ENCODE measurements around the gene SPINK4. TPM values are rescaled to one million over a fixed set of nuclear protein-coding genes. Genes with fewer than 3 reads are reported as not detected.

SPINK4 gene
- total RNA-seq, 1 experiment from 2014 or later, result not detected

GRCh38 chr9:33297432-33297831 lies 57.5 kb downstream of the SPINK4 start:
- Histone ChIP-seq H3K4ac (ENCODE audit: low read depth, low read length) (no peak overlapping the region), H2BK5ac (ENCODE audit: insufficient read length, low read length) (no peak overlapping the region), H2BK20ac (ENCODE audit: low read depth, low read length, poor library complexity, severe bottlenecking) (no peak overlapping the region), H3K4me1 (ENCODE audit: insufficient read depth, low read length) (no peaks in the 10 kb centered on the region), H3K79me1 (ENCODE audit: insufficient read depth, low read depth, low read length, poor library complexity, severe bottlenecking) (peaks cover 6% of the 10 kb centered on the region), H3K18ac (ENCODE audit: insufficient read length, low read depth, low read length) (no peak overlapping the region), H3K27me3 (ENCODE audit: insufficient read depth, low read length) (no peaks in the 10 kb centered on the region), H3K79me2 (ENCODE audit: insufficient read depth, low read length) (peaks cover 4% of the 10 kb centered on the region; the same call in 1 of the 2 replicates), H3K9ac (ENCODE audit: extremely low read depth, insufficient read length, low read length) (no peak overlapping the region), H3T11ph (ENCODE audit: low read length) (no peak overlapping the region), H3K56ac (ENCODE audit: insufficient read length, low read depth, low read length) (no peak overlapping the region), H4K8ac (replicated peaks; ENCODE audit: insufficient read length, low read depth, low read length) (no peak overlapping the region), H2AK5ac (ENCODE audit: insufficient read length, low read length) (no peak overlapping the region), H2BK120ac (ENCODE audit: low read depth, low read length, poor library complexity, severe bottlenecking) (no peak overlapping the region), H3K27ac (ENCODE audit: insufficient read length, low read depth, low read length) (no peak overlapping the region), H3K9me3 (ENCODE audit: control insufficient read depth, low read depth, low read length) (no peaks in the 10 kb centered on the region), H4K91ac (ENCODE audit: insufficient read length, low read depth, low read length) (no peak overlapping the region), H3K4me2 (ENCODE audit: insufficient read depth, insufficient read length, low read length) (no peak overlapping the region), H2BK15ac (ENCODE audit: low read depth, low read length) (no peak overlapping the region), H4K20me1 (ENCODE audit: control insufficient read depth, insufficient read depth, insufficient read length) (no peaks in the 10 kb centered on the region), H4K5ac (ENCODE audit: insufficient read length, low read depth, low read length) (no peak overlapping the region), H3K23ac (ENCODE audit: insufficient read length, low read depth, low read length) (no peak overlapping the region), H3K23me2 (ENCODE audit: insufficient read length, low read depth, low read length, poor library complexity, severe bottlenecking) (no peaks in the 10 kb centered on the region), H3K14ac (ENCODE audit: insufficient read depth, low read length) (no peak overlapping the region), H2AFZ (ENCODE audit: low read length) (no peak overlapping the region), H2BK12ac (ENCODE audit: insufficient read length, low read depth, low read length) (no peak overlapping the region)
- no CpG with 5 or more reads among the region's 1 CpG for WGBS (ENCODE audit: extremely low coverage, insufficient read length, low lambda C conversion rate)
- peaks cover 0 to 1% of the 10 kb centered on the region in 2 experiments; a peak in 1 of 4 replicates for H3K4me1 Mint-ChIP-seq
- H3K9me3 Mint-ChIP-seq, result no peaks in the 10 kb centered on the region
- peak overlapping the region in 1 of 3 experiments; percentile 21; a peak in 1 of 7 replicates for H3K27ac Mint-ChIP-seq
- H3K27me3 Mint-ChIP-seq (ENCODE audit: low read depth), result no peaks in the 10 kb centered on the region
- no peak overlapping the region for H3K4me3 Mint-ChIP-seq
- peaks cover 29 to 75% (median 61%) of the 10 kb centered on the region in 3 experiments; a peak in 6 of 7 replicates for H3K36me3 Mint-ChIP-seq (ENCODE audit: insufficient read depth in 1 of 3, low read depth in 3 of 3)
- DNase-seq, result no peak
- no peak for TF ChIP-seq CTCF (conservative IDR thresholded peaks at IDR 0.05)

Other genes starting within 250 kb of the SPINK4 start
- 41.6 and 46.2 TPM in 2 replicates for gene APTX, start 238.5 kb upstream of the SPINK4 start, total RNA-seq (2021)
- gene DNAJA1, start 214.9 kb upstream of the SPINK4 start, total RNA-seq (2021), result 217 and 218 TPM in 2 replicates
- 26.3 and 26.9 TPM in 2 replicates for gene SMU1, start 163.5 kb upstream of the SPINK4 start, total RNA-seq (2021)
- 15.3 and 16.1 TPM in 2 replicates for gene B4GALT1, start 72.8 kb upstream of the SPINK4 start, total RNA-seq (2021)
- 58.8 and 66.4 TPM in 2 replicates for gene BAG1, start 24.5 kb downstream of the SPINK4 start, total RNA-seq (2021)
- 47.6 and 51.9 TPM in 2 replicates for gene CHMP5, start 24.9 kb downstream of the SPINK4 start, total RNA-seq (2021)
- gene NFX1, start 50.3 kb downstream of the SPINK4 start, total RNA-seq (2021), result 35.1 and 36.3 TPM in 2 replicates
- gene AQP7, start 162.4 kb downstream of the SPINK4 start, total RNA-seq (2021), result not detected in 2 replicates
- gene AQP3, start 207.4 kb downstream of the SPINK4 start, total RNA-seq (2021), result 1.6 TPM in 2 replicates
- 64.4 and 66.3 TPM in 2 replicates for gene NOL6, start 233.8 kb downstream of the SPINK4 start, total RNA-seq (2021)